ENCODE data around the gene TM9SF3.

The TM9SF3 gene

GRCh38 chr10:96511044-96511945 lies 75.5 kb downstream of the TM9SF3 start:
- peaks cover 29% of the 10 kb centered on the region for H3K4me1 Mint-ChIP-seq
- H3K27ac Mint-ChIP-seq: no peak overlapping the region
- no peaks in the 10 kb centered on the region for H3K9me3 Mint-ChIP-seq
- H3K4me3 Mint-ChIP-seq: no peak overlapping the region
- ATAC-seq (no peak), DNase-seq (peak in 1 of 2 donors; percentile 25)
- H3K27me3 Mint-ChIP-seq: peaks cover 79% of the 10 kb centered on the region

- DNase-seq: no peak
- peaks cover 57% of the 10 kb centered on the region for H3K27me3 Mint-ChIP-seq
Measured at GRCh38 chr10:96509017-96509641, 77.7 kb downstream of the TM9SF3 start.

GRCh38 chr10:96507044-96507443 lies 79.8 kb downstream of the TM9SF3 start:
- DNase-seq: no peak
- no peak for ATAC-seq
- H3K4me3 Mint-ChIP-seq: no peak overlapping the region
- peaks cover 36% of the 10 kb centered on the region for H3K27me3 Mint-ChIP-seq
- peaks cover 4% of the 10 kb centered on the region for H3K4me1 Mint-ChIP-seq
- no peaks in the 10 kb centered on the region for H3K9me3 Mint-ChIP-seq
- no peak overlapping the region for H3K27ac Mint-ChIP-seq

More at GRCh38 chr10:96509017-96509641, 77.7 kb downstream of the TM9SF3 start:
- no peak overlapping the region for H3K4me3 Mint-ChIP-seq
- no peak overlapping the region for H3K27ac Mint-ChIP-seq
- no peak for ATAC-seq
- H3K9me3 Mint-ChIP-seq: no peaks in the 10 kb centered on the region
- H3K4me1 Mint-ChIP-seq: peaks cover 23% of the 10 kb centered on the region

GRCh38 chr10:96505150-96506136 lies 81.4 kb downstream of the TM9SF3 start:
- DNase-seq (no peak), ATAC-seq (no peak)
- H3K27me3 Mint-ChIP-seq: peaks cover 20% of the 10 kb centered on the region
- no peaks in the 10 kb centered on the region for H3K9me3 Mint-ChIP-seq
- no peak overlapping the region for H3K4me3 Mint-ChIP-seq
- no peaks in the 10 kb centered on the region for H3K4me1 Mint-ChIP-seq
- no peak overlapping the region for H3K27ac Mint-ChIP-seq

GRCh38 chr10:96502561-96503282 lies 84.1 kb downstream of the TM9SF3 start:
- H3K4me3 Mint-ChIP-seq: no peak overlapping the region

GRCh38 chr10:96501985-96502384 lies 84.8 kb downstream of the TM9SF3 start:
- H3K9me3 Mint-ChIP-seq: no peaks in the 10 kb centered on the region
- H3K4me3 Mint-ChIP-seq: no peak overlapping the region
- peaks cover under 1% of the 10 kb centered on the region for H3K27me3 Mint-ChIP-seq
- H3K4me1 Mint-ChIP-seq: no peaks in the 10 kb centered on the region
- no peak for DNase-seq
- no peak for ATAC-seq
- H3K27ac Mint-ChIP-seq: no peak overlapping the region

More at GRCh38 chr10:96502561-96503282, 84.1 kb downstream of the TM9SF3 start:
- DNase-seq (no peak), ATAC-seq (no peak)
- Mint-ChIP-seq H3K9me3 (no peaks in the 10 kb centered on the region), H3K27me3 (peaks cover 8% of the 10 kb centered on the region), H3K4me1 (no peaks in the 10 kb centered on the region), H3K27ac (no peak overlapping the region)

- DNase-seq (no peak), ATAC-seq (no peak)
- Mint-ChIP-seq H3K9me3 (no peaks in the 10 kb centered on the region), H3K27me3 (peaks cover 4% of the 10 kb centered on the region), H3K4me3 (no peak overlapping the region), H3K4me1 (no peaks in the 10 kb centered on the region), H3K27ac (no peak overlapping the region)
Measured at GRCh38 chr10:96500519-96500918, 86.3 kb downstream of the TM9SF3 start.

GRCh38 chr10:96500050-96500449 lies 86.8 kb downstream of the TM9SF3 start:
- H3K27me3 Mint-ChIP-seq: peaks cover 9% of the 10 kb centered on the region
- H3K9me3 Mint-ChIP-seq: no peaks in the 10 kb centered on the region
- DNase-seq (no peak), ATAC-seq (no peak)
- H3K4me3 Mint-ChIP-seq: no peak overlapping the region
- no peak overlapping the region for H3K27ac Mint-ChIP-seq
- H3K4me1 Mint-ChIP-seq: no peaks in the 10 kb centered on the region

GRCh38 chr10:96497391-96497790 lies 89.4 kb downstream of the TM9SF3 start:
- Mint-ChIP-seq H3K4me3 (no peak overlapping the region), H3K27me3 (peaks cover 26% of the 10 kb centered on the region), H3K27ac (no peak overlapping the region), H3K4me1 (no peaks in the 10 kb centered on the region), H3K9me3 (no peaks in the 10 kb centered on the region)
- DNase-seq (no peak), ATAC-seq (no peak)

- Mint-ChIP-seq H3K27ac (peak overlapping the region in 1 of 2 donors; percentile 21), H3K27me3 (peaks cover 28% of the 10 kb centered on the region), H3K4me3 (no peak overlapping the region), H3K4me1 (no peaks in the 10 kb centered on the region), H3K9me3 (no peaks in the 10 kb centered on the region)
- ATAC-seq (no peak), DNase-seq (no peak)
Measured at GRCh38 chr10:96496281-96496925, 90.4 kb downstream of the TM9SF3 start.

GRCh38 chr10:96495544-96495943 lies 91.3 kb downstream of the TM9SF3 start:
- no peaks in the 10 kb centered on the region for H3K4me1 Mint-ChIP-seq
- ATAC-seq (no peak), DNase-seq (no peak)
- H3K27me3 Mint-ChIP-seq: peaks cover 28% of the 10 kb centered on the region
- H3K9me3 Mint-ChIP-seq: no peaks in the 10 kb centered on the region
- no peak overlapping the region for H3K27ac Mint-ChIP-seq
- H3K4me3 Mint-ChIP-seq: no peak overlapping the region

GRCh38 chr10:96494694-96495093 lies 92.1 kb downstream of the TM9SF3 start:
- ATAC-seq (no peak), DNase-seq (no peak)
- H3K4me1 Mint-ChIP-seq: no peaks in the 10 kb centered on the region
- peaks cover 28% of the 10 kb centered on the region for H3K27me3 Mint-ChIP-seq
- no peak overlapping the region for H3K27ac Mint-ChIP-seq
- no peak overlapping the region for H3K4me3 Mint-ChIP-seq
- H3K9me3 Mint-ChIP-seq: no peaks in the 10 kb centered on the region

GRCh38 chr10:96493871-96494525 lies 92.8 kb downstream of the TM9SF3 start:
- DNase-seq (no peak), ATAC-seq (no peak)
- Mint-ChIP-seq H3K9me3 (no peaks in the 10 kb centered on the region), H3K27me3 (peaks cover 28% of the 10 kb centered on the region), H3K27ac (no peak overlapping the region), H3K4me1 (no peaks in the 10 kb centered on the region), H3K4me3 (no peak overlapping the region)

GRCh38 chr10:96493254-96493653 lies 93.6 kb downstream of the TM9SF3 start:
- no peaks in the 10 kb centered on the region for H3K4me1 Mint-ChIP-seq
- H3K27me3 Mint-ChIP-seq: peaks cover 28% of the 10 kb centered on the region
- no peak overlapping the region for H3K4me3 Mint-ChIP-seq
- ATAC-seq (no peak), DNase-seq (no peak)
- no peaks in the 10 kb centered on the region for H3K9me3 Mint-ChIP-seq
- no peak overlapping the region for H3K27ac Mint-ChIP-seq
